KMS-11 (cell line): ENCODE results near the gene TMEM208.

Experiments
- H2AFZ ChIP-seq: fragments of 200-600 bp; sonication (generic); 2 replicates; pipeline ENCODE4 v1.6.1; 2016; ENCODE audit warnings: antibody characterized with exemption, mixed run types, low read depth
- H3K27ac ChIP-seq: fragments of 200-600 bp; sonication (generic); 2 replicates; pipeline ENCODE4 v1.6.1; 2016; ENCODE audit warnings: mild to moderate bottlenecking, mixed run types
- H3K27me3 ChIP-seq: fragments of 200-600 bp; sonication (generic); 2 replicates; pipeline ENCODE4 v1.6.1; 2017; ENCODE audit warnings: mild to moderate bottlenecking, low read depth, mixed run types, moderate library complexity; ENCODE audit not compliant: insufficient read depth
- H3K36me3 ChIP-seq: fragments of 200-600 bp; sonication (generic); 2 replicates; pipeline ENCODE4 v1.6.1; 2017; ENCODE audit warnings: mild to moderate bottlenecking, mixed run types; ENCODE audit not compliant: insufficient read depth
- H3K4me1 ChIP-seq: fragments of 200-600 bp; sonication (generic); 2 replicates; pipeline ENCODE4 v1.6.1; 2016; ENCODE audit warnings: mild to moderate bottlenecking, low read depth, mixed run types; ENCODE audit not compliant: poor library complexity, severe bottlenecking
- H3K4me2 ChIP-seq: fragments of 200-600 bp; sonication (generic); 2 replicates; pipeline ENCODE4 v1.7.0; 2016; ENCODE audit warnings: mild to moderate bottlenecking, mixed run types
- H3K4me3 ChIP-seq: fragments of 200-600 bp; sonication (generic); IDR thresholded peaks from 2 replicates; pipeline ENCODE4 v1.6.1; 2017; ENCODE audit warnings: low read depth, low read length, mixed read lengths; ENCODE audit not compliant: insufficient read depth
- H3K79me2 ChIP-seq: fragments of 200-600 bp; sonication (generic); 2 replicates; pipeline ENCODE4 v1.6.1; 2016; ENCODE audit warnings: low read depth, mixed run types; ENCODE audit not compliant: insufficient read depth
- H3K9ac ChIP-seq: fragments of 200-600 bp; sonication (generic); 2 replicates; pipeline ENCODE4 v1.6.1; 2016; ENCODE audit warnings: mild to moderate bottlenecking, mixed run types
- H4K20me1 ChIP-seq: fragments of 200-600 bp; sonication (generic); 2 replicates; pipeline ENCODE4 v1.6.1; 2016; ENCODE audit warnings: mild to moderate bottlenecking, mixed run types; ENCODE audit not compliant: insufficient read depth
- TF ChIP-seq, protein P1 (sequence below): fragments of 200-600 bp; sonication (generic); conservative IDR thresholded peaks from 2 replicates; pipeline ENCODE4 v1.6.1; 2017; ENCODE audit warnings: low read depth, mild to moderate bottlenecking, antibody characterized with exemption, low read length, moderate library complexity, mixed read lengths

Gene TMEM208

GRCh38 chr16:67190448-67191399, 36.2 kb upstream of the TMEM208 start:
- peaks cover 24% of the 10 kb centered on the region for H3K79me2 ChIP-seq
- H3K9ac ChIP-seq: no peak overlapping the region
- no peaks in the 10 kb centered on the region for H3K36me3 ChIP-seq
- no peak overlapping the region for H2AFZ ChIP-seq
- no peak overlapping the region for H3K27ac ChIP-seq
- peaks cover 19% of the 10 kb centered on the region for H3K4me1 ChIP-seq
- H3K27me3 ChIP-seq: peaks cover 14% of the 10 kb centered on the region; the same call in 1 of the 2 replicates
- H4K20me1 ChIP-seq: no peaks in the 10 kb centered on the region
- no peak overlapping the region for H3K4me2 ChIP-seq
- TF ChIP-seq, protein P1, sequence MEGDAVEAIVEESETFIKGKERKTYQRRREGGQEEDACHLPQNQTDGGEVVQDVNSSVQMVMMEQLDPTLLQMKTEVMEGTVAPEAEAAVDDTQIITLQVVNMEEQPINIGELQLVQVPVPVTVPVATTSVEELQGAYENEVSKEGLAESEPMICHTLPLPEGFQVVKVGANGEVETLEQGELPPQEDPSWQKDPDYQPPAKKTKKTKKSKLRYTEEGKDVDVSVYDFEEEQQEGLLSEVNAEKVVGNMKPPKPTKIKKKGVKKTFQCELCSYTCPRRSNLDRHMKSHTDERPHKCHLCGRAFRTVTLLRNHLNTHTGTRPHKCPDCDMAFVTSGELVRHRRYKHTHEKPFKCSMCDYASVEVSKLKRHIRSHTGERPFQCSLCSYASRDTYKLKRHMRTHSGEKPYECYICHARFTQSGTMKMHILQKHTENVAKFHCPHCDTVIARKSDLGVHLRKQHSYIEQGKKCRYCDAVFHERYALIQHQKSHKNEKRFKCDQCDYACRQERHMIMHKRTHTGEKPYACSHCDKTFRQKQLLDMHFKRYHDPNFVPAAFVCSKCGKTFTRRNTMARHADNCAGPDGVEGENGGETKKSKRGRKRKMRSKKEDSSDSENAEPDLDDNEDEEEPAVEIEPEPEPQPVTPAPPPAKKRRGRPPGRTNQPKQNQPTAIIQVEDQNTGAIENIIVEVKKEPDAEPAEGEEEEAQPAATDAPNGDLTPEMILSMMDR: no peak
- no peak overlapping the region for H3K4me3 ChIP-seq

DNA sequence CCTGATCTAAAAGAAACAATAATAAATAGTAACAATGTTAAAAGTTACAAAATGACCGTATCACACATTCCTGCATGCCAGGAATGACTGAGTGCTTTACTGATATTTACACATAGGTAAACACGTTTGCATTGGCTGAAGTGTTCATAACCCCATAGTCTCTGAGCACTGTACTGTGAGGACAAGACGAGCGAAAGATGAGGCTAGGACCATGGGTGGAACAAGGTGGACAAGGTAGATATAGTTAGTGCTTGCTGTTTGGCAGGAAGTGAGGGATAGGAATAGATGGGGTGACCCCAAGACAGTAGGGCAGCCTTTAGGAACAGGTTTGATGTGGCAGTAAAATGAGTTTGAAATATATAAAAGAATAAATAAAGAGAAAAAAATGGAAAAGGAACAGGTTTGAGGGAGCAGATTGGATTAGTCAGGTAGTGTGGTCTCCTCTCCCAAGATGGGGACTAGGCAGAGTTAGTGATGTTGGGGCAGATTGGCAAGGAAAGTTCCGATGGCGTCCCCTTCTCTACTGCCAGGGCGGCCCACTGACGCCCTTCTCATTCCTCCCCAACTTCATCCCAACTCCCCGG, 35.4 kb upstream of the TMEM208 start:
- Histone ChIP-seq H3K79me2 (peaks cover 24% of the 10 kb centered on the region), H3K4me1 (peaks cover 19% of the 10 kb centered on the region), H4K20me1 (no peaks in the 10 kb centered on the region), H2AFZ (peak overlapping the region; percentile 28; the same call in 1 of the 2 replicates), H3K9ac (no peak overlapping the region), H3K36me3 (no peaks in the 10 kb centered on the region; the same call in 1 of the 2 replicates), H3K27ac (no peak overlapping the region), H3K4me2 (peak overlapping the region; percentile 95; the same call in 1 of the 2 replicates), H3K4me3 (no peak overlapping the region), H3K27me3 (peaks cover 6% of the 10 kb centered on the region; the same call in 1 of the 2 replicates)
- TF ChIP-seq, protein P1: no peak

- H3K27me3 ChIP-seq: no peaks in the 10 kb centered on the region; the same call in 1 of the 2 replicates
- H3K4me1 ChIP-seq: peaks cover 19% of the 10 kb centered on the region
- H4K20me1 ChIP-seq: no peaks in the 10 kb centered on the region
- H3K4me3 ChIP-seq: no peak within 1 kb of the TSS
- no peaks in the 10 kb centered on the region; the same call in 1 of the 2 replicates for H3K36me3 ChIP-seq
- TF ChIP-seq, protein P1: no peak
- H3K27ac ChIP-seq: peak within 1 kb of the TSS; percentile 42
- peaks cover 24% of the 10 kb centered on the region for H3K79me2 ChIP-seq
- H3K9ac ChIP-seq: peak within 1 kb of the TSS; percentile 83
- H3K4me2 ChIP-seq: peak within 1 kb of the TSS; percentile 95
- peak within 1 kb of the TSS; percentile 28; the same call in 1 of the 2 replicates for H2AFZ ChIP-seq
Observed at GRCh38 chr16:67191995-67192681, 34.8 kb upstream of the TMEM208 start, which contains the start of gene E2F4. TSS of gene E2F4 (plus strand) at chr16:67192155. CDS start at chr16:67192228, 73 bp downstream.

- Histone ChIP-seq H3K27me3 (no peaks in the 10 kb centered on the region), H4K20me1 (no peaks in the 10 kb centered on the region), H2AFZ (no peak overlapping the region), H3K4me3 (no peak overlapping the region), H3K4me2 (peak overlapping the region; percentile 95), H3K4me1 (peaks cover 19% of the 10 kb centered on the region), H3K79me2 (peaks cover 24% of the 10 kb centered on the region), H3K27ac (no peak overlapping the region), H3K36me3 (no peaks in the 10 kb centered on the region; the same call in 1 of the 2 replicates), H3K9ac (peak overlapping the region; percentile 83)
- TF ChIP-seq, protein P1: no peak
Observed at GRCh38 chr16:67192781-67193361, 34.1 kb upstream of the TMEM208 start.
